Hematopoietic multipotent progenitor cell treated with erythropoietin and hydrocortisone succinate and interleukin-3 and kit ligand, for 4 days (in vitro differentiated cells): Measurements from ENCODE around the gene SYT7.
"Not testable (repeated sequence)": the region's sequence is repeated elsewhere in the genome, so short reads cannot be mapped to it uniquely, and the experiment has no call there.

Experiments
- DNase-seq: peaks from one replicate; pipeline ENCODE4 v3.0.0-alpha.2; 2015

SYT7 gene

GRCh38 chr11:61472868-61473267, 108.0 kb downstream of the SYT7 start:
- no peak for DNase-seq

DNA sequence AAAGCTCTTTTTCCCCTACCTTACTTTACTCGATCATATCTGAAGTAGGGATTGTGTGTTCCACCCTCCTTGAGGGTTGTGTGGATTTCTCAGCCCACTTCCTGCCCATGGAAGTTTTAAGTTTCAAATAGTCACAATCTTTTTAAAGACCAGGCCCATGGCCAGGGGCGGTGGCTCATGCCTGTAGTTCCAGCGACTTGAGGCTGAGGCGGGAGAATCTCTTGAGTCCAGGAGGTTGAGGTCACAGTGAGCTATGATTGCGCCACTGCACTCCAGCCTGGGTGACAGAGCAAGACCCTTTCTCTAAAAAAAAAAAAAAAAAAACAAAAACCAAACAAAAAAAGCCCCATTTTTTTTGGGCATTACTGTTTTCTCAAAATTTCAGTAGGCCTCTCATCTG, 108.6 kb downstream of the SYT7 start:
- peak; percentile 40 for DNase-seq

DNA sequence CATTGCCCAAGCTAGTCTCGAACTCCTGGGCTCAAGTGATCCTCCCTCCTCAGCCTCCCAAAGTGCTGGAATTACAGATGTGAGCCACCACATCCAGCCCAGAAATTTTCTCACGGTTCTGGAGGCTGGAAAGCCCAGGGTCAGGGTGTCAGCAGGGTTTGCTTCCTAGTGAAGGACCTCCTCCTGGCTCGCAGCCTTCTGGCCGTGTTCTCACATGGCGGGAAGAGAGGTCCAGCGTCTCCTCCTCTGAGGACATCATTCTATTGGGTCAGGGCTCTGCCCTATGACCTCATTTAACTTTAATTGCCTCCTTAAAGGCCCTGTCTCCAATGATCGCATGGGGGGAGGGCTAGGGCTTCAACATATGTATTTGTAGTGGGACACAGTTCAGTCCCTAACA, 112.9 kb downstream of the SYT7 start:
- no peak for DNase-seq

DNA sequence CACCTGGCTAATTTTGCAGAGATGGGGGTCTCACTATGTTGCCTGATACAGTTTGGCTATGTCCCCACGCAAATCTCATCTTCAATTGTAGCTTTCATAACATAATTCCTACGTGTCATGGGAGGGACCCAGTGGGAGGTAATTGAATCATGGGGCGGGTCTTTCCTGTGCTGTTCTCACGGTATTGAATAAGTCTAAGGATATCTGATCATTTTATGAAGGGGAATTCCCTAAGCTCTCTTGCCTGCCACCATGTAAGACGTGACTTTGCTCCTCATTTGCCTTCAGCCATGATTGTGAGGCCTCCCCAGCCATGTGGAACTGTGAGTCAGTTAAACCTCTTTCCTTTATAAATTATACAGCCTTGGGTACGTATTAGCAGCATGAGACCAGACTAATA, 113.3 kb downstream of the SYT7 start:
- not testable (repeated sequence) for DNase-seq
